ENCODE results near the gene BMI1. TPM values are rescaled to one million over a fixed set of nuclear protein-coding genes. Genes with fewer than 3 reads are reported as not detected.
A peak's percentile ranks its signal among the peaks of the same experiment; 100 is the strongest.

The BMI1 gene
- total and polyA plus RNA-seq, 4 donors, result 13.2 to 28.7 (median 19.5) TPM

- Histone ChIP-seq H3K27ac (ENCODE audit: low read depth in 1 of 2, low read length in 2 of 2) (no peak overlapping the region), H3K36me3 (ENCODE audit: control insufficient read depth in 4 of 4, insufficient read depth in 3 of 4, low read depth in 1 of 4, low read length in 3 of 4) (no peaks in the 10 kb centered on the region), H3K9ac (ENCODE audit: low read depth in 1 of 2, low read length in 2 of 2) (no peak overlapping the region), H3K4me1 (ENCODE audit: control insufficient read depth in 4 of 4, insufficient read depth in 4 of 4, low read length in 3 of 4) (peaks cover 0 to 15% (median 7%) of the 10 kb centered on the region in 4 donors), H3K9me3 (ENCODE audit: control insufficient read depth in 4 of 4, low read length in 3 of 4) (peaks cover 0 to 5% (median 3%) of the 10 kb centered on the region in 4 donors), H3K27me3 (ENCODE audit: control insufficient read depth in 4 of 4, insufficient read depth in 4 of 4, low read length in 3 of 4) (peaks cover 4 to 33% (median 14%) of the 10 kb centered on the region in 4 donors), H3K4me3 (ENCODE audit: low read depth in 1 of 3, low read length in 3 of 3) (no peak overlapping the region)
- DNase-seq (ENCODE audit: low spot score), result no peak
- WGBS, result 35% methylated on average over 1 of the region's 1 CpG
- TF ChIP-seq MAX (IDR thresholded peaks at IDR 0.05), result no peak
- no peak for TF ChIP-seq REST (IDR thresholded peaks at IDR 0.05)
- no peak for TF ChIP-seq TAF1 (conservative IDR thresholded peaks at IDR 0.05)
- TF ChIP-seq EGR1 (IDR thresholded peaks at IDR 0.05; ENCODE audit: low read depth in 2 of 2), result no peak
- no peak for TF ChIP-seq ZBTB33 (IDR thresholded peaks at IDR 0.05)
- TF ChIP-seq HNF4A (conservative IDR thresholded peaks at IDR 0.05), result no peak
- no peak for TF ChIP-seq JUND (IDR thresholded peaks at IDR 0.05)
- no peak for TF ChIP-seq FOXA2 (IDR thresholded peaks at IDR 0.05)
- no peak for TF ChIP-seq HNF4G (IDR thresholded peaks at IDR 0.05)
- no peak for TF ChIP-seq ATF3 (IDR thresholded peaks at IDR 0.05)
- no peak for TF ChIP-seq GABPA (IDR thresholded peaks at IDR 0.05 in 1 of 2, conservative IDR thresholded peaks at IDR 0.05 in 1 of 2)
- no peak for TF ChIP-seq SP1 (IDR thresholded peaks at IDR 0.05)
Observed at GRCh38 chr10:22344249-22344648, 23.4 kb downstream of the BMI1 start.

- no peaks in the 10 kb centered on the region for H3K36me3 ChIP-seq (ENCODE audit: control insufficient read depth in 4 of 4, insufficient read depth in 3 of 4, low read depth in 1 of 4, low read length in 3 of 4)
- peaks cover 0 to 13% (median 7%) of the 10 kb centered on the region in 4 donors for H3K4me1 ChIP-seq (ENCODE audit: control insufficient read depth in 4 of 4, insufficient read depth in 4 of 4, low read length in 3 of 4)
- TF ChIP-seq GABPA (IDR thresholded peaks at IDR 0.05 in 1 of 2, conservative IDR thresholded peaks at IDR 0.05 in 1 of 2) (no peak), ATF3 (IDR thresholded peaks at IDR 0.05) (no peak), MAX (IDR thresholded peaks at IDR 0.05) (no peak)
- peaks cover 4 to 32% (median 14%) of the 10 kb centered on the region in 4 donors for H3K27me3 ChIP-seq (ENCODE audit: control insufficient read depth in 4 of 4, insufficient read depth in 4 of 4, low read length in 3 of 4)
- H3K9ac ChIP-seq (ENCODE audit: low read depth in 1 of 2, low read length in 2 of 2), result no peak overlapping the region
- no peak for DNase-seq (ENCODE audit: low spot score)
- WGBS, result 15% methylated on average over 26 of the region's 26 CpGs
- no peak overlapping the region for H3K27ac ChIP-seq (ENCODE audit: low read depth in 1 of 2, low read length in 2 of 2)
- peak overlapping the region in 1 of 3 donors; percentile 24 for H3K4me3 ChIP-seq (ENCODE audit: low read depth in 1 of 3, low read length in 3 of 3)
- H3K9me3 ChIP-seq (ENCODE audit: control insufficient read depth in 4 of 4, low read length in 3 of 4), result peaks cover 0 to 5% (median 3%) of the 10 kb centered on the region in 4 donors
Observed at GRCh38 chr10:22344781-22345300, 23.9 kb downstream of the BMI1 start.
